CD4-positive, alpha-beta T cell treated with Interleukin-4 for 4 hours (primary cell): ENCODE measurements around the gene TSHZ2.

ENCODE experiments used
- DNase-seq: peaks from one replicate; pipeline ENCODE4 v3.0.0-alpha.2; 2020

Gene TSHZ2

GRCh38 chr20:53032478-53032932 lies 60.3 kb downstream of the TSHZ2 start:
- DNase-seq, result no peak

- DNase-seq, result no peak
These were observed 61.0 kb downstream of the TSHZ2 start for GRCh38 chr20:53033176-53033575.

- no peak for DNase-seq
These were observed 62.7 kb downstream of the TSHZ2 start for GRCh38 chr20:53034899-53035298.

GRCh38 chr20:53036992-53037391 lies 64.8 kb downstream of the TSHZ2 start:
- DNase-seq, result no peak

- no peak for DNase-seq
These were observed 65.5 kb downstream of the TSHZ2 start for GRCh38 chr20:53037621-53038020.

GRCh38 chr20:53038299-53038698 lies 66.1 kb downstream of the TSHZ2 start:
- DNase-seq, result no peak

GRCh38 chr20:53040693-53041589 lies 68.8 kb downstream of the TSHZ2 start:
- no peak for DNase-seq

GRCh38 chr20:53042521-53042920 lies 70.4 kb downstream of the TSHZ2 start:
- no peak for DNase-seq

GRCh38 chr20:53044296-53044695 lies 72.1 kb downstream of the TSHZ2 start:
- DNase-seq, result no peak

- no peak for DNase-seq
These were observed 73.8 kb downstream of the TSHZ2 start for GRCh38 chr20:53045941-53046340.

GRCh38 chr20:53047203-53047602 lies 75.0 kb downstream of the TSHZ2 start:
- no peak for DNase-seq

- DNase-seq, result no peak
These were observed 76.2 kb downstream of the TSHZ2 start for GRCh38 chr20:53048387-53048786.

GRCh38 chr20:53050338-53050737 lies 78.2 kb downstream of the TSHZ2 start:
- no peak for DNase-seq

- no peak for DNase-seq
These were observed 80.2 kb downstream of the TSHZ2 start for GRCh38 chr20:53052380-53052779.

- no peak for DNase-seq
These were observed 81.4 kb downstream of the TSHZ2 start for GRCh38 chr20:53053595-53053994.

GRCh38 chr20:53055367-53056067 lies 83.4 kb downstream of the TSHZ2 start:
- DNase-seq, result no peak

- DNase-seq, result no peak
These were observed 85.4 kb downstream of the TSHZ2 start for GRCh38 chr20:53057579-53057978.

- no peak for DNase-seq
These were observed 87.7 kb downstream of the TSHZ2 start for GRCh38 chr20:53059848-53060247.

GRCh38 chr20:53061192-53062108 lies 89.3 kb downstream of the TSHZ2 start:
- DNase-seq, result no peak

- DNase-seq, result no peak
These were observed 92.8 kb downstream of the TSHZ2 start for GRCh38 chr20:53064935-53065334.

- no peak for DNase-seq
These were observed 96.1 kb downstream of the TSHZ2 start for GRCh38 chr20:53068241-53068640.

- DNase-seq, result no peak
These were observed 97.0 kb downstream of the TSHZ2 start for GRCh38 chr20:53069132-53069531.

- no peak for DNase-seq
These were observed 98.1 kb downstream of the TSHZ2 start for GRCh38 chr20:53070224-53070623.
